GM21529 (cell line): ENCODE measurements around the gene XYLT1.

ENCODE experiments used
- ATAC-seq: cut with Tn5 transposase; IDR thresholded peaks from one replicate; pipeline ENCODE4 v1.9.1; 2021; ENCODE audit not compliant: unreplicated experiment

The XYLT1 gene

DNA sequence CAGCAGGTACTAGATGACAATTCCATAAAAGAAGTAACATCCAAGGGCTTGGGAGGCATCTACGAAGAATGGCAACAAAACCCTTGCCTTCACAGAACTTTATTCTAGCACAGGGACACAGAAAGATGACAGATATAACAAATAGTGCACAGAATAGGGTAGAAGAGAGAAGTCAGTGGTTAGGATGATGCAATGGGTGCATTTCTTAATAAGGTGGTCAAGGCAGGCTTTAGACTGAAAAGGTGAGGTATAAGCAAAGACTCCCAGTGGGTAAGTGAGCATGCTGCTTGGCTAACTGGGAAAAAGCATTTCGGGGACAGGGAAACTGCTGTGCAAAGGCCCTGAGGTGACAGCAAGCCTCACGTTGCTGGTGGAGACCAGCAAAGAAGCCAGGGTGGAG lies 175.9 kb downstream of the XYLT1 start:
- ATAC-seq: no peak

DNA sequence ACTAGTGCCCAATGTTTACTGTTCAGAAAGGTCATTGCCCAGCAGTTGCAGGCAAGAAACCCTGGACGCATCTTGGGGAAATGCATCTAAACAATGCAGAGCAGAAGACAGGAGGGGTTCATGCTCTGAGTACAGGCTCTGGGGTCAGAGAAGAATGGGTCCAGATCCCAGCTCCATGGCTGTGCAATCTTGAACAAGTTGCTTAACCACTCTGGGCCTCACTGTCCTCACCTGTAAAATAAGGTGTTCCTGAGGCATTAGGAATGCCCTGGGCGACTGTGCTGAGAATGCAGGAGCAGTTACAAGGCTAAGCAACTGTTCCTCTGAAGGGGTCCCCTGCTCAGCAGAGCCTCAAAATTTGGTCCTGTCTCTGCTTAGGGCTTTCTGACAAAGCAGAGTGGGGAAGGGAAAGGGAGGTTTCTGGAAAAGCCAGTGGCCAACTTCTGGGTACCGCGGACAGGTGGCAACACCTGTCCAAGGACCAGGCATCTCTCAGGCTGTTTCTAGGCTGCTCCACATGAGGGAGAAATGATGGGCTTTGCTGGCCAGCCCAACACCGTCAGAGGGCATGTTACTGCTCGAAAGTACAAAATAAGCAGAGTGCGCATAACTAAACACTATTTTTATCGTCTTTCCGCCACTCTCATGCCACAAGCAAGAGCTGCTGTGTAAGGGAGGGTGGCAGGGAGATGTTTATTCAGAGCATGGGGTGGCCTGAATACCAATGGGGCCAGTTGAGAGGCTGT lies 176.8 kb downstream of the XYLT1 start:
- ATAC-seq: no peak

DNA sequence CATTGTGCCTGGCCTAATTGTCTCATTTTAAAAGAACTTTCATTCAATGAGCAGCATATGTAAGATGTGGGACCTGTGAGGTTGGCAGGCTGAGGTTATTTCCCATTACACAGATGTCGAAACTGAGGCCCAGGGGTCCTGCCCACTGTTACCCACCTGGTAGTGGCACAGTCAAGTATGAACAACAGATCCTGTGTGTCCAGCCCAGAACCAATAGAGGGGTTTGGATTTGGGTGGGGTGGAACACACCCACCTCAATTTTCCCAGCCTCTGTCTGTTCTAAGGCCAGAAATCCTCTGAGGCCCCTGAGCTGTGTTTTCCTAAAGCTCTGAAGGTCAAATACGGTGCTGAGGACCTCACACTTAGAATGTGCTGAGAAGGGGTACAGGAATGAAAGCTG lies 179.5 kb downstream of the XYLT1 start:
- no peak for ATAC-seq

DNA sequence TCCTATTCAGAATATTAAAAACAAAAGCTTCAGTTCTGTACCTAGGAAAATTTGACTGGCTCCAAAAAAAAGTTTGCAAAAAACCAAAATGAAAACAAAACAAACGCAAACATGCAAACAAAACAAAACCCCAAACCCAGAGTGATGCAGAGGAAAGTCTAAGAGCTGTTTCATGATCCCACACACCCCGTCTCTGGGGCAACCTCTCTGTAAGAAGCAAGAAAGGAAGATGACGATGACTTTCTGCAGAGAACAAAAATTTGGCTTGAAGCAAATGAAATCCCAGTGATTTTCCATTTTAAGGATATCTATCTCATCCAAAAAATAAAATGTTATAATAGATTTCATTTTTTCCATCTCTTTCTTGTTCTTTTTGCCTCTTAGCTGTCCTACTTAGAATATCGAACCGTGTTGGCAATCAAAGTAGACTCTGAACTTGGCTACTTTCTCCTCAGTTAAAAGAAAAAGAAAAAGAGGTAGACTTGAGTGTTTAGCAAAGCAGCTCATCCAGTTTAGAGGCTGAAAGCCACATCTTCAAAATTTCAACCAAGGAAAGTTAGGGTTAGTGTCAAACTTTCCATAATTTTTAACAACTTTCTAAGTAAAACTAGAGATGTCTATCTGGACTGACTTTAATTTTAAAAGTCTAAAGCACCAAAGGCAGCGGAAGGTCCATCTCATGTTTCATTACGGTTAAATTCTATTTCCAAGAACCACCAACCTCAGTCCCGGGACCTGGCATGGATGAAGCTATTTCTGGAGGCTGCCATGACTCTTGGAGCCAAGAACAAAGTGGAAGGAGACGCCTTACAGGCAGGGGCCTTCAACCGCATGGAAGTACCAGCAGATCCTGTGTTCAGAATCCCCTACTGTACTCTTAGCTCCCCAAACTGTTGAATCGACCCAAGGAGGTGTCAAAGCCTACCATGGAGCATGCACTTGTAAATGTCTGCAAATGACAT lies 180.8 kb downstream of the XYLT1 start:
- ATAC-seq: no peak

DNA sequence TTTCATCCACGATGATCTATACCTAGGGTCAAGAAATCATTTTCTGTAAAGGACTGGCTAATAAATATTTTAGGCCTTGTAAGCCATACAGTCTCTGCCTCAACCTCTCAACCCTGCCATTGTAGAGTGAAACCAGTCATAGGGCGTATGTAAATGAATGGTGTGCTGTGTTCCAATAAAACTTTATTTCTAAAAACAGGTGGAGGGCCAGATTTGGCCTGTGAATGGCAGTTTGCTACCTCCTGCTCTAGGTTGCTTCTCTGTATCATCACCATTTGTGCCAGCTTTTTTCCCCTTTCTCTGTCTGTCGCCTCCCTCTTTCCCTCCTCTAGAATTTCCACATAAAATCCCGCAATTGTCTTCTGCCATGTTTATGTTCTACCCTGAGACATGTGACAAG lies 181.7 kb downstream of the XYLT1 start:
- ATAC-seq: no peak

DNA sequence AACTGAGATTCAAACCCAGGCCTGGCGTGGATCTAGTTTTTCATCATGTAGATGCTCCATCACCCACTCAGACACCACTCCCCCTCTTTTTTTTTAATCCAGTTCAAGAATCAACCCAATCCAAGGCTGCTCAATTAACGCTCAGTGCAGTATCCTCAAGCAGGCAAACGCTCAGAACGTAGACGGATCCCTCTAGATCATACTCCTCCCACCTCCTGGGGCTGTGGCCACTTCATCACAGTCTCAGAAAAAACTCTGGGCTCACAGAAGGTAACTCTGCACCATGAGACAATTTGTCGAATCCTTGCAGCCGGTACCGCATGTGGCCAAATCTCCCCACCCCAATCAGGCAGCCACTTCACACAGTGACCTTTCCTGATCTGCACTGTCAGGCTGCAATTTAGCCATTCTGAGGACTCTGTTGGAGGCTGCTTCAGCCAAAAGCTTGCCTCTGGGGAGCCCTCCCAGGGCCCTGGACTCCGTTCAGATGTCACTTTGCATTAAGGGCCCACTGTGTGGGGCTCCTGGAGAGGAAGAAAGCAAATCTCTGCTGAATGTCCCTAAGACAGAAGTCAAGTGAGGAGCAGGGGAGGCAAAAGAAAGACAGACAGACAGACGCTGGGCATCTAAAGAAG lies 183.5 kb downstream of the XYLT1 start:
- ATAC-seq: no peak

DNA sequence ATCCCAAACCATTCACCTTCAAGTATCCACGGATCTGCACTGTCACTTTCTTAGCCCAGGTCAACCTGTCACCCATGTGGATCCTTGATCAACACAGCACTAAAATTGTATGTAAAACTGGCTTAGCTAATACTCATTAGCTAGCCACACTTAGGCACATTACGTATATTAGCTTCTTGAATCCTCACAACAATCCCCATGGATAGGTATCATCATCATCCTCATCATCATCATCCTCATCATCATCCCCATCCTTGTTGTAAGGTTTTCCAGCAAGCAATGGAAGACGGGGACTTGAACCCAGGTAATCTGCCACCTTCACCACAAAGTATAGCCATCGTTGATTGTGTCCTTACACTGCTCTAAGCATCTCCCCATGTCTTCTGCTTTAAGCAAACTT lies 184.3 kb downstream of the XYLT1 start:
- ATAC-seq: no peak

DNA sequence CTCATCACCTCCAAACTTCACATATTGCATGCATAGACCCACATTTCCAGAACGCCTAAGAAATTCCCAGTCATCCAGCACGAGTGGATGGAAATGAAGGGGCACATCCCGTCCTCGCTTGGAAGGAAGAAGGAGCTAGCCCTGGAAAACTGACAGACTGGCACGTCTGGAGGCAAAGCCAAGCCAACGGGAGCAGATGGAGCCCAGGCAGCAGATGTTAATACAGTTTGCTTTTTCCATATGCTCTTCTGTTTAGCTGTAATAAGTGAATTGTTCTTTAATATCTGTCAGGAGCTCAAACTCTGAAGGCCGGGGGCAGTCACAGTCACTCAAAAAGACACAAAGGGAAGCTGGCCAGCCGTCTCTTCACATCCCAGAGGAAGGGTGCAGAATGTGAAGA lies 187.7 kb downstream of the XYLT1 start:
- no peak for ATAC-seq

DNA sequence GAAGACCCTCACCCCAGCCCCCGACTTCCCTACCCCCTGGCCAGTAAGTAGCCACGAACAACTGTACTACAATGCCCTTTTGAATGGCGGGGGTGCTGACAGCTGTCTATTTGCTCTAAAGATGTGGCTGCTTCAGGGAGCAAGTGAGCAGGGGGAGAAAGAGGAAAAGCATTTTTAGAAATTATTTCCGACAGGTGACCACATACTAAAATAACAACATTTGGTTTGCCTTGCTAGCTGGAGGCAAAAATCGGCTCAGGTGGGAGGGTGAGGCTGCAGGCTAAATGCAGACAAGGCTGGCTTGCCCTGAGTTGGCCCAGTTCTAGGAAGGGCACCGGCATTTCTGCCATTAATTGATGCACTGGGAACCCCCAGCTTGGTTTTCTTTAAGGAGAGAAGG lies 188.5 kb downstream of the XYLT1 start:
- ATAC-seq: no peak

DNA sequence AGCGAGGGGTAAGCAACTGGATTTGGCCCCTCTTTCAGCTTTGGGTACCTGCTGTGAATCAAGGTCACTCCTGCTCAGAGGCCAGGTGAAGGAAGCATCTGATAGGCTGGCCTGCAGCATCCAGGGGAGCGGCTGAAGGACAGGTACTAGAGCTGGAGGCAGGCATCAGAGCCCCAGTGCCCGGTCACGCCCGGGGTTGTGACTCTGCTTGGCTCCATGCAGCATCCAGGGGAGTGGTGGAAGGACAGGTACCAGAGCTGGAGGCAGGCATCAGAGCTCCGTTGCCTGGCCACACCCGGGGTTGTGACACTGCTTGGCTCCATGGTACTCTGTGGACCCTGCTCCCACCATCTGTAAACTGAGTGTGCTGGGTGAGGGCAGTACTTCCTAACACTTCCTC lies 189.7 kb downstream of the XYLT1 start:
- no peak for ATAC-seq

DNA sequence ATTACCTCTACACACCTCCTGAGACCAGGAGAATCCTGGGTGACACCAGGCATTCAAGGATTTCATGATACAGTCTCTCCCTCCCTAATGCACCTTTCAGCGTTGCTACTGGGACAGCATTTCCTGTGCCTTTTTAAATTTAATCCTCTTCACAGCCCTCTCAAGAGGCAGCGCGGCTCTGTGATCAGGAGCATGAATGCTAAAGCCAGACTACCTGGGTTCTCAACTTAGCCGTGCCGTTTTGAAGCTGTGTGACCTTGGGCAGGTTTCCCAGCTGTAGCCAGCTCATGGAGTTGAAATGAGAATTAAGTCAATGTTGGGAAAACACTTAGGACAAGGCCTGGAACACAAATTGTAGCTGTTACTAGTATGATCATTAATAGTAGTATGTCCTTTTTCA lies 191.8 kb downstream of the XYLT1 start:
- no peak for ATAC-seq

DNA sequence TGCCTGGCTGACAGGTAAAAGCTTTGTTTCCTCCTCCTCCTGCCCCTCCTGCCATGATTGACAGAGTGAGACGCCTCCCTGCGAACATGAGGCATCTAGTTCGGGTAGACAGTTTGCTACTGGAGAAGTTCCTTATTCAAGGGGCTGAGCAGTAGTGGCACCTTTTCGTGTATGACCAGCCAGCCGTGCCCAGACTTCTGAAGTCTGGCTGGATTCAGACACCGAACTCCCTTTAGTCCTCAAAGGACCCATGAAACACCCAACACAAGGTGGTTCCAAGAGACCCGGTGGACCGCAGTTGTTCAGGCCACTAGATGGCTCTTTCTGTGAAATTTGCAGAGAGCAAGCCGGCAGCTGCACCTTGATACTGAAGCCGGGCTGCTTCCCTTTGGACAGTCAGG lies 192.8 kb downstream of the XYLT1 start:
- no peak for ATAC-seq

DNA sequence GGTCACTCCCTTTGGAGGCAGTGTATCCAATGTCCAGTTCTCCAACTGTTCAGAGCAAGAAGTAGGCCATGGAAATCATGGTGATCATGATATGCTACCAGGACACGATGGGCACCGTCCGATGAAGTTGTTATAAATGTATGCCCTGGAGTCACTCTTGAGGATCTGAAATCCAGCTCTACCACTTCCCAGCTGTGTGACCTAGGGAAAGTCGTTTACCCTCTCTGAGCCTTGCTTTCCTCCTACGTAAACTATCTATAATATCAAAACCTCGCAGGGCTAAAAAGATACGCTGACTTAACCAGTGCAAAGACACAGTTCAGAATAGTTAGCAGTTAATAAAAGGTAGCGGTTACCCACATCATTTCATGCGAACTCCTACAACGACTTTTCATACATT lies 194.2 kb downstream of the XYLT1 start:
- ATAC-seq: no peak

DNA sequence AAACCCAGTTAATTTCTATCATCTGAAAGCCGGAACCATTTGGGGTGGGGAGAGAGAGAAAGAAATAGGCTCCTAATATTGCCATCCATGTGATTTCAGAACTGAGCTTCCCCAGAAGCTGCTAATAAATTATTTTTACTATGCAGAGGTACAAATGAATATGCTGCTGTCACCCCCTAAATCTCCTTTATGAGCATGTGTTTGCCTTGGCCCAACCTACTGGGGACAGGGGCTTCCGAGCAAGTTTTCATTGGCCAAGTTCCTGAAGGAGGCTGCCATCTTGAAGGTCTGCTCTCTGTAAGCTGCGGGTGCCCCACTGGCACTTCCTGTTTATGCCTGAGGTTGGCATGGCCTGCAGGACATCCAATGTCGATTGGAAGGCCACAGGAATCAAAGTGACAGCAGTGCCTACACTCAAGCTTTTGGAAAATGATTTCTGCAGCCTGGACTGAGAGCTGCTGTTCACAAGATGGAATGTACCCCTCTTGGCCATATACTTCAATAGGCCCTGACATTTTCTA lies 194.7 kb downstream of the XYLT1 start:
- ATAC-seq: no peak

DNA sequence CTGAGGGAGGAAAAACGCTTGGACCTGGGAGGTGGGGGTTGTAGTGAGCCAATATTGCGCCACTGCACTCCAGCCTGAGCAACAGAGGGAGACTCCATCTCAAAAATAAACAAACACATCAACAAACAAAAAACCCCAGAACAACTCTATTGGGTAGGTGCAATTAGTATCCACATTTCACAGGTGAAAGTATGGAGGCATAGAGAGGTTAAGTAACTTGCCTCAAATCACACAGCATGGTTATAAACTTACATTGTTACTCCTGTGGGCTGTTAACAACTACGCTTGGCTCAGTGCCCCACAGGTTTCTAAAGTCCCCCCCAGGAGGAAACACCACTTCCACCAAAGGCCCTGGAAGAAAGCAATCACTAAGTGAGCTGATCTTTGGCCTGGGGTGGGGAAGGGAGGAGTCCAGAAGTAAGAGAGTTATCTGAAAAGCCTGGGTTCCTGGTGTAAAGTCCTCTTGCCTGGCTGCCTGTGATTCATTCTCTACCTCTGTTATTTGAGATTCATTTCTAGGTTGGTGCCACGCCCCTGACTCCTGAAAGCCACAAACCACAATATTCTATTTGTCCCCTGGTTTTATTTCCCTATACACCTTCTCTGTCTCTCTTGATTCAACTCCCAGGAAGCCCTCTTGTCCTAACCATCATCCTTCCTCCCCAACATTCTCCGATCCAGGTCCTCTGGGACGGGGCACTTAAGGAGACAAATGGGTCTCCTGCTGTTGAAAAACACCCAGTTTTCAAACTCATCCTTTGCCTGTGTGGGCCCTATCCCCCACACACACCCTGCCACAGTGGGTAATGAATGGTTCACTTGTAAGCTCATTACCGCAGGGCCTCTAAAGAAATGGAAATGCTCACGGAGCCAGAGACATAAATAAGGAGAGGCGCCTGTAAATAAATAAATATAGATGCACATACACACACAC lies 195.4 kb downstream of the XYLT1 start:
- ATAC-seq: no peak

DNA sequence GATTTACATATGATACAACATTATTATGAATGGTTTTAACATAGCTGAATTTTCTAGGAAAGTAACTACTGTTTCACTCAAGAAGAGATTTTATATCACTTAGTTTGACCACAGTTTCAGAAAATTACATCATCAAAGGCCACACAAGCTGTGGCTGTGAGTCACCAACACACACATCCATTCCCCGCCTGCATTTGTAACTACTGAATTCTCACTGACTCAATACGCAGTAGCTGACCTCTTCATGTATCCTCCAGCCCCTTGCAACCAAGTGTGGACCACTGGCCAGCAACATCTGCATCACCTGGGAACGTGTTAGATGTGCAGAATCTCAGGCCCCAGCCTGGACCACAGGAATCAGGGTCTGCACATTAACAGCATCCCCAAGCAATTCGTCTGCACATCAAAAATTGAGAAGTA lies 197.6 kb downstream of the XYLT1 start:
- ATAC-seq: no peak

DNA sequence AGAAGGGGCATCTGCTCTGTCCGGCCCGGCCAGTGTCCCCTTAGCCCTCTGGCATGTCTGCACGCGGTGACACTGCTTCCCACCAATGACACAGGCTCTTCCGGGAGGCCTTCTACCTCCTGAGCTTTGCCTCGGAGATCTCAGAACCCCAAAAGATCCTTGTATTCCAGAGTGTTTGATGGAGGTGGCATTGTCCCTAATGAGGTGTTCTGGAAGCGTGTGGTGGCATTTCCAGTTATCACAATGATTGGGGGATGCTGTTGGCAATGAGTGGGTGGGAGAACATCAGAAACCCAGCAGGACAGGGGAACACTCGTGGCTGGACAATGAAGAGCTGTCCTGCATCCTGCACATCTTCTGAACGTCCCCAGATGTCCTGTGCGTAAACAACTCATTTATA lies 198.0 kb downstream of the XYLT1 start:
- ATAC-seq: no peak

DNA sequence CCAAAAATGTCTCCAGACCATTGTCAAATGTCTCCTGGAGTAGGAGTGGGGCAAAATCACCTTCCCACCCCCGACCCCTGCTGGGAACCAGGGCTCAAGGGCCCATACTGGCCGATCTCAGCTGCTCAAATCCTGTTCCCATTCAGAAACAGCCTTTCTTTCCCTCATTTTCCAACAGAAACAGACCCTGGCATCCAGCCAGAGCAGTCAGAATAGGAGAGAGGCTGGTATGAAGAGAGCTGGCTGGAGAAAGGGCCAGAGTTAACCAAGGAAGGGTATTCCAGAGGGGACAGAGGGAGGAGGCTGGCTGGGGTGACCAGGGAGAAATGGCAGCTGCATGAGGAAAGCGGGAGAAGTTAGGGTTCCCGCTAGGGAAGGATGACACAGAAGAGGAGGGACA lies 199.1 kb downstream of the XYLT1 start:
- no peak for ATAC-seq

DNA sequence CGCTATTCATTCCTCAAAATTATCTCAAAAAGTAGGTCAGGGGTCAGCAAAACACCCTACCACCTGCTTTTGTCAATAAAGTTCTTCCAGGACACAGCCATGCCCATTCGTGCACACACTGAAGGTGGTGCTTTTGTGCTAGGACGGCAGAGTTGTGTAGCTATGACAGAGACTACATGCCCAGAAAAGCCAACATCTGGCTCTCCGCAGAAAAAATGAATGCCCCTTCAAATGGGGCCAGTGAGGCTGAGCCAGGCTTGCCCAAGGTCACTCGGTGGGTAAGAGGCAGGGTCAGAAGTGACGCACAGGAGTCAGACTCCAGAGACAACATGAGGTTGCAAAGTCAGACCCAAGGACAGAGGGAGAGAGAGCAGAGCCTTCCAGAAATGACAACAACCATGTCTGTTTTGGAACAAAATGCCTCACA lies 200.1 kb downstream of the XYLT1 start:
- no peak for ATAC-seq

DNA sequence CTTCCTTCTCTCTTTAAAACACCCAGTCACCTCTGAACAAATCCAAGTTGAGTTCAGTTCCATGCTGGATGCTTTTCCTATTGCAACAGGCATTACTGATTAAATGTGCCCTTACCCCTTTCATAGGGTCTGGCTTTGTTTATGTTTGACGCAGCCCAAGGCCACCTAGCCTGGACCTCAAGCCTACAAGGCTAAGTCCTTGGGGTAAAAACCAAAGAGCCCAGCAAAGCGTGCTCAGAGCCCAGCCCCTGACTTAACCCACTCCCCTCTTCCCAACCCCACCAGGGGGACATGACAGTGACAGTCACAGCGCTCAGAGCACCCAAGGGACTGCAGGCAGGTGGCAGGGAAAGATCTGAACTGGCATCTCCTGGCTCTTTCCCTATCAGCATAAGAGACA lies 200.6 kb downstream of the XYLT1 start:
- no peak for ATAC-seq
